Trophoblast cell (in vitro differentiated cells and primary cell): ENCODE measurements around the gene PBX1.

Source experiments
- DNase-seq, 2 donors: peaks; one replicate each; pipeline ENCODE4 v3.0.0-alpha.2; 2016
- H2AFZ ChIP-seq: 2 replicates; pipeline ENCODE4 v1.6.1; 2013; ENCODE audit warnings: low read length, moderate library complexity, mild to moderate bottlenecking; ENCODE audit not compliant: insufficient read depth, poor library complexity
- H2AK5ac ChIP-seq: 2 replicates; pipeline ENCODE4 v1.6.1; 2013; ENCODE audit warnings: mild to moderate bottlenecking, low read length
- H2BK120ac ChIP-seq: 2 replicates; pipeline ENCODE4 v1.6.1; 2013; ENCODE audit warnings: low read length, mild to moderate bottlenecking, moderate library complexity; ENCODE audit not compliant: insufficient read depth, poor library complexity
- H2BK12ac ChIP-seq: 2 replicates; pipeline ENCODE4 v1.6.1; 2013; ENCODE audit warnings: mild to moderate bottlenecking, low read length, moderate library complexity
- H2BK5ac ChIP-seq: 2 replicates; pipeline ENCODE4 v1.6.1; 2013; ENCODE audit warnings: low read length, low read depth, moderate library complexity, mild to moderate bottlenecking; ENCODE audit not compliant: poor library complexity
- H3K14ac ChIP-seq: 2 replicates; pipeline ENCODE4 v1.6.1; 2013; ENCODE audit warnings: mild to moderate bottlenecking, low read length
- H3K18ac ChIP-seq: 2 replicates; pipeline ENCODE4 v1.6.1; 2013; ENCODE audit warnings: mild to moderate bottlenecking, low read length
- H3K23ac ChIP-seq: 2 replicates; pipeline ENCODE4 v1.6.1; 2013; ENCODE audit warnings: low read length
- H3K27ac ChIP-seq: 2 replicates; pipeline ENCODE4 v1.5.1; 2013; ENCODE audit warnings: low read depth, mild to moderate bottlenecking, inconsistent platforms, low read length, moderate library complexity
- H3K27me3 ChIP-seq: 2 replicates; pipeline ENCODE4 v1.6.1; 2013; ENCODE audit warnings: inconsistent platforms, mild to moderate bottlenecking, low read length, moderate library complexity; ENCODE audit not compliant: insufficient read depth
- H3K36me3 ChIP-seq, 2 experiments: 1 replicate in 1 of 2; 2 replicates in 1 of 2; pipeline ENCODE4 v1.6.1; 2013; ENCODE audit warnings: low read length in 2 of 2, mild to moderate bottlenecking in 2 of 2, moderate library complexity in 1 of 2; ENCODE audit not compliant: insufficient read depth in 2 of 2, control insufficient read depth in 1 of 2
- H3K4ac ChIP-seq: 2 replicates; pipeline ENCODE4 v1.6.1; 2013; ENCODE audit warnings: low read depth, mild to moderate bottlenecking, low read length, moderate library complexity
- H3K4me1 ChIP-seq, 2 experiments: 1 replicate in 1 of 2; 2 replicates in 1 of 2; pipeline ENCODE4 v1.6.1; 2013; ENCODE audit warnings: low read length in 2 of 2, mild to moderate bottlenecking in 2 of 2, moderate library complexity in 1 of 2; ENCODE audit not compliant: insufficient read depth in 2 of 2, control insufficient read depth in 1 of 2
- H3K4me2 ChIP-seq: 2 replicates; pipeline ENCODE4 v1.6.1; 2013; ENCODE audit warnings: inconsistent platforms, mild to moderate bottlenecking, low read length, moderate library complexity
- H3K4me3 ChIP-seq: 2 replicates; pipeline ENCODE4 v1.5.1; 2013; ENCODE audit warnings: mild to moderate bottlenecking, low read depth, low read length, inconsistent platforms
- H3K79me1 ChIP-seq: one replicate; pipeline ENCODE4 v1.6.1; 2013; ENCODE audit warnings: low read length
- H3K79me2 ChIP-seq: 2 replicates; pipeline ENCODE4 v1.6.1; 2013; ENCODE audit warnings: low read length, mild to moderate bottlenecking; ENCODE audit not compliant: control insufficient read depth, insufficient read depth, poor library complexity
- H3K9ac ChIP-seq: 2 replicates; pipeline ENCODE4 v1.6.1; 2013; ENCODE audit warnings: mild to moderate bottlenecking, low read length
- H3K9me3 ChIP-seq: 2 replicates; pipeline ENCODE4 v1.6.1; 2013; ENCODE audit warnings: low read depth, mild to moderate bottlenecking, control low read depth, inconsistent platforms, low read length; ENCODE audit not compliant: insufficient read depth
- H4K12ac ChIP-seq: 2 replicates; pipeline ENCODE4 v1.6.1; 2013; ENCODE audit warnings: low read depth, mild to moderate bottlenecking, low read length, moderate library complexity
- H4K8ac ChIP-seq: 2 replicates; pipeline ENCODE4 v1.6.1; 2013; ENCODE audit warnings: low read depth, mild to moderate bottlenecking, low read length, moderate library complexity
- H4K91ac ChIP-seq: one replicate; pipeline ENCODE4 v1.6.1; 2013; ENCODE audit warnings: low read depth, mild to moderate bottlenecking, low read length, moderate library complexity
- WGBS: extraction: QIAGEN DNeasy Blood & Tissue Kit; methylation state at CpG from one replicate; pipeline ENCODE4 v1.1.7; 2013; ENCODE audit warnings: missing lambda C conversion rate; ENCODE audit not compliant: insufficient read length, insufficient coverage; ENCODE audit errors: extremely low coverage; 5-methylcytosine and 5-hydroxymethylcytosine counted together

PBX1 gene

DNA sequence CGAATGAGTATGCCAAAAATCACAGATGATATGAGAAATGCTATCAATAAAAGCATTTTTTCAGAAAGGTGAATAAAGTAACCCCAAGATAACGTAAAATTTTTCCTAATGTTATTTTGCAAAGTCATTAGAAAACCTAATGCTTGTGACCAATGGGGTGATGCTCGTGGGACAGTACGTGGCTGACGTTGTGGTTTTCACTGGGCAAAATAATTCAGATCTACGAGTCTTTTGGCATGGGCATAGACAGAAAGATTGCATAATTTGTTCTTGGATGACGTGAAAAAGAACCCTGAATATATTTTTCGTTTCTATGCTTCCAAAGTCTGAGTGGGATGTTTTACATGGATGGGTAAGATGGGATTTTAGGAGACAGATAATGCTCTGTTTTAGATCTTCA lies 71.0 kb downstream of the PBX1 start:
- H3K79me2 ChIP-seq = peaks cover 2% of the 10 kb centered on the region
- no peak overlapping the region for H2BK5ac ChIP-seq
- no peak overlapping the region for H3K9ac ChIP-seq
- no peak overlapping the region for H2BK12ac ChIP-seq
- H4K91ac ChIP-seq = no peak overlapping the region
- H3K4me1 ChIP-seq = peaks cover 0 to 2% of the 10 kb centered on the region in 2 experiments
- no peak overlapping the region for H3K18ac ChIP-seq
- no peak overlapping the region for H3K4me3 ChIP-seq
- H3K79me1 ChIP-seq = no peaks in the 10 kb centered on the region
- H3K23ac ChIP-seq = no peak overlapping the region
- no peaks in the 10 kb centered on the region for H3K27me3 ChIP-seq
- H4K8ac ChIP-seq = no peak overlapping the region
- WGBS = no CpG with 5 or more reads among the region's 8 CpGs
- H3K4ac ChIP-seq = no peak overlapping the region
- no peak overlapping the region for H3K27ac ChIP-seq
- H2BK120ac ChIP-seq = no peak overlapping the region
- H2AFZ ChIP-seq = no peak overlapping the region
- H3K4me2 ChIP-seq = no peak overlapping the region
- no peak overlapping the region for H3K14ac ChIP-seq
- H3K9me3 ChIP-seq = no peaks in the 10 kb centered on the region
- peaks cover 6 to 10% of the 10 kb centered on the region in 2 experiments for H3K36me3 ChIP-seq
- no peak overlapping the region for H2AK5ac ChIP-seq
- H4K12ac ChIP-seq = no peak overlapping the region
- DNase-seq = no peak

DNA sequence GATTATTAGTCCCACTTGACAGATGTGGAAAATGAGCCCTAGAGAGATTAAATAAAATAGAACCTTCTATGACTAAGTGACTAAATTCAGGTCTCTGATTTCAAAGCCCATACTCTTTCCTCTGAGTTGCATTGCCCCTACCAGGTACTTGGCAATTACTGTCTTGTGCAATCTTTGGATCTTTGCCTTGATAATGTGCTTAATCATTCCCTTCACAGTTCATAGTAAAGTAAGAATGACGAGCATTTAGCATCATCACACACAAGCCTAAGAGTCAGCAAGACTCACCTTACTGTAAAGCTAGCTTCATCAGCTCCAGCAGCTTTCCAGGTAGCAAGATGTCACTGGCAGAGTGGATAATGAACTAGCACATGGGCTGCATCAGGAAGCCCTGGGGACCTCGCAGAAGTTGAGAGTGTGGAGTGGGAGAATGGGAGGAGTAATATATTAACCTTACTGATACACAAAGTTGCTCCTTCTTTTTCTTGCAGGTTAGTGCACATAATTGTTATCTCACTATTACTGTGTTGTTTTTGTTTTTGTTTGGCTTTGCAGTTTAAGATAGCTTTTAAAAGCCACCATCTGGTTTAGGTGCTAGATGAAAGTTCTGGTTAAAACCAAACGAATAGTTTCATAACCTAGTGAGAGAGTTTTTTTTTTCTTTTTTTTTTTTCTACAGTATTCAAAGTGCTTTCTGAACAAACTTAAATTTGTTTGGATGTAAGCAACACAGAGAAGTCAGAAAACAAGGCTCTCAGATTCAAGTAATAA lies 71.8 kb downstream of the PBX1 start:
- no peak overlapping the region for H3K9ac ChIP-seq
- H2BK12ac ChIP-seq = no peak overlapping the region

DNA sequence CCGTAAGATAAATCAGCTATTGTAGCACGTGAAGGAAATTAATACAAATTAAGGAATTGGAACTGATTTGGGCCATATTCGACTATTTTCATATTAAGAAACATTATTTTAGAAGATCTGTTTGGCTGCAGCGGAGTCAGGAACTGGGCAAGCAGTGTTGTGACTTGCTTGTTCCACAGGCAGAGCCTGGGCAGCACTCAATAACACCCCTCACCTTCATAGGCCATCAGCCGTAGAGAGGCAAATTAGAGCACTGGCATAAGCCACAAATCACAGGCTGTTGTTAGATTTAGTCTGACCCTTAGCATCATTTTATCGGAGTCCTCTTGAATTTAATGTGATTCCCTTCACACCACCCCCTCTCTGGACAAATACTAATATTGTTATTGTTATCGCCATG lies 72.8 kb downstream of the PBX1 start:
- Histone ChIP-seq H3K79me1 (peaks cover 2% of the 10 kb centered on the region), H3K4me2 (no peak overlapping the region), H2AFZ (no peak overlapping the region), H2BK5ac (no peak overlapping the region), H3K4ac (no peak overlapping the region), H3K36me3 (peaks cover 8 to 10% of the 10 kb centered on the region in 2 experiments), H4K91ac (no peak overlapping the region), H4K12ac (no peak overlapping the region), H3K4me3 (no peak overlapping the region), H3K27ac (no peak overlapping the region), H3K9ac (no peak overlapping the region), H2BK12ac (no peak overlapping the region), H2AK5ac (no peak overlapping the region), H3K27me3 (no peaks in the 10 kb centered on the region), H2BK120ac (no peak overlapping the region), H4K8ac (no peak overlapping the region), H3K18ac (no peak overlapping the region), H3K9me3 (no peaks in the 10 kb centered on the region), H3K79me2 (peaks cover 2% of the 10 kb centered on the region), H3K4me1 (no peaks in the 10 kb centered on the region), H3K14ac (no peak overlapping the region), H3K23ac (no peak overlapping the region)
- no peak for DNase-seq
- WGBS = no CpG with 5 or more reads among the region's 7 CpGs

More for the DNA sequence above, 71.8 kb downstream of the PBX1 start:
- Histone ChIP-seq H3K9me3 (no peaks in the 10 kb centered on the region), H3K79me2 (peaks cover 2% of the 10 kb centered on the region), H3K79me1 (peaks cover 2% of the 10 kb centered on the region), H2BK120ac (no peak overlapping the region), H3K4me3 (no peak overlapping the region), H3K36me3 (peaks cover 8 to 12% of the 10 kb centered on the region in 2 experiments), H4K91ac (no peak overlapping the region), H3K4me2 (no peak overlapping the region), H4K12ac (no peak overlapping the region), H3K18ac (no peak overlapping the region), H3K4me1 (peaks cover 0 to 2% of the 10 kb centered on the region in 2 experiments), H3K27me3 (no peaks in the 10 kb centered on the region), H3K4ac (no peak overlapping the region), H4K8ac (no peak overlapping the region), H2AFZ (no peak overlapping the region), H2AK5ac (no peak overlapping the region), H3K27ac (no peak overlapping the region), H2BK5ac (no peak overlapping the region), H3K23ac (no peak overlapping the region), H3K14ac (no peak overlapping the region)
- WGBS = no CpG with 5 or more reads among the region's 3 CpGs
- peak; percentile 48 to 91 for DNase-seq

DNA sequence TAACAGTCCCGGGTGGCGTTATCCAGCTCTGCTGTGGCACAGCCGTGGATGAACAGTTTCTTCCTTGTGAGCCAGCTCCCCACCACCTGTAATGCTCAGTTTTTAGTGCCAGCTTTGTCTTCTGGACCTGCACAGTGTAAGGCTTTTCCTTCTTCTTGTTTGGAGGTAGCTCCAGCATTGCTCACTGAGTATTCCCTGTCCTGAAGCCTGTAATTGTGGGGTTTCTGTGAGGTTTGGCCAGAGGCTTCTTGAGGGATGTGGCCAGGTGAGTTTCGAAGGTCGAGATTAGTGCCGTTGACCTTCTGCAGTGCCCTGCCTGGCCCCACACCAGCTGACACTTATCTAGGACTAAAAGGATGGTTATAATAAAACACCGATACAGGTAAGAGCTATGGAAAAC lies 75.0 kb downstream of the PBX1 start:
- Histone ChIP-seq H4K12ac (no peak overlapping the region), H3K36me3 (peaks cover 10% of the 10 kb centered on the region in 2 experiments), H3K4me3 (no peak overlapping the region), H3K9me3 (no peaks in the 10 kb centered on the region), H3K18ac (no peak overlapping the region), H3K14ac (no peak overlapping the region), H3K79me2 (no peaks in the 10 kb centered on the region), H3K23ac (no peak overlapping the region), H2BK120ac (no peak overlapping the region), H2AFZ (no peak overlapping the region), H3K4me2 (no peak overlapping the region), H4K8ac (no peak overlapping the region), H4K91ac (no peak overlapping the region), H3K4ac (no peak overlapping the region), H3K9ac (no peak overlapping the region), H2BK12ac (no peak overlapping the region), H3K27me3 (no peaks in the 10 kb centered on the region), H2AK5ac (no peak overlapping the region), H3K4me1 (peaks cover 13% of the 10 kb centered on the region in 2 experiments), H3K79me1 (peaks cover 12% of the 10 kb centered on the region), H2BK5ac (no peak overlapping the region), H3K27ac (no peak overlapping the region)
- WGBS = no CpG with 5 or more reads among the region's 7 CpGs
- DNase-seq = no peak
